HCT116 (cell line): Measurements from ENCODE around the gene DNM1. TPM values are rescaled to one million over a fixed set of nuclear protein-coding genes. Genes with fewer than 3 reads are reported as not detected.

Source experiments
- ATAC-seq: fragments of 200-7000 bp; cut with Tn5 transposase; 2 replicates; pipeline ENCODE4 v1.9.1; 2020; ENCODE audit warnings: mild to moderate bottlenecking, moderate library complexity
- BruUV-seq: library from RNA; stranded (reverse); fragments of 400-500 nt; replicated peaks from 2 replicates; lab custom pipeline; 2021; lab: Mats Ljungman, UMichigan
- CTCF ChIA-PET: fragments of 300-600 bp; sonication (Branson Sonifier 250); formaldehyde crosslinking; loops from one replicate; lab custom pipeline; 2021; ENCODE audit warnings: antibody characterized with exemption; lab: Charles Lee
- POLR2A ChIA-PET: fragments of 300-600, 350-600 bp; sonication (Branson Sonifier 250); formaldehyde crosslinking; loops from one replicate; lab custom pipeline; 2021; ENCODE audit warnings: antibody characterized with exemption; lab: Charles Lee
- RAD21 ChIA-PET, 2 experiments: fragments of 300-600 bp; sonication (Branson Sonifier 250); formaldehyde crosslinking; loops; one replicate each; lab custom pipeline; 2023; ENCODE audit warnings: low total read pairs in 2 of 2; ENCODE audit not compliant: uncharacterized antibody in 2 of 2, unreplicated experiment in 2 of 2, low non-redundant PET in 1 of 2; lab: Charles Lee
- DNase-seq: peaks from one replicate; pipeline ENCODE4 v3.0.0-alpha.2; 2010; ENCODE audit warnings: low read depth, low spot score
- H2AFZ ChIP-seq: fragments of 200-600 bp; shearing (Covaris generic), sonication (generic); 2 replicates; pipeline ENCODE4 v1.6.1; 2017; ENCODE audit warnings: low read depth, mixed run types, mixed read lengths, antibody characterized with exemption, low read length; ENCODE audit not compliant: poor library complexity, severe bottlenecking
- H3K27ac ChIP-seq: 2 replicates; pipeline ENCODE4 v1.5.1; 2012; ENCODE audit warnings: low read depth, low read length
- H3K27me3 ChIP-seq: fragments of 200-600 bp; sonication (generic); 2 replicates; pipeline ENCODE4 v1.6.1; 2016; ENCODE audit warnings: mixed run types, low read length, mixed read lengths; ENCODE audit not compliant: insufficient read depth
- H3K36me3 ChIP-seq, 2 experiments: fragments of 200-500 bp in 1 of 2; fragments of 200-600 bp in 1 of 2; sonication (Bioruptor generic) in 1 of 2; sonication (generic) in 1 of 2; 2 replicates each; pipeline versions ENCODE4 v1.5.1 to v1.6.1; 2014 to 2016; ENCODE audit warnings: low read length in 2 of 2, inconsistent platforms in 1 of 2, mixed read lengths in 1 of 2, mixed run types in 1 of 2; ENCODE audit not compliant: insufficient read depth in 2 of 2, control insufficient read depth in 1 of 2
- H3K4me1 ChIP-seq, 2 experiments: fragments of 200-600 bp in 1 of 2; sonication (generic) in 1 of 2; 2 replicates each; pipeline versions ENCODE4 v1.5.1 to v1.6.1; 2012 to 2017; ENCODE audit warnings: low read length in 2 of 2, inconsistent platforms in 1 of 2, mild to moderate bottlenecking in 1 of 2, mixed read lengths in 1 of 2, mixed run types in 1 of 2, moderate library complexity in 1 of 2; ENCODE audit not compliant: insufficient read depth in 2 of 2, control insufficient read depth in 1 of 2
- H3K4me2 ChIP-seq: fragments of 200-600 bp; sonication (generic); 2 replicates; pipeline ENCODE4 v1.6.1; 2017; ENCODE audit warnings: mixed run types, low read length, mixed read lengths
- H3K4me3 ChIP-seq, 2 experiments: fragments of 200-600 bp in 1 of 2; sonication (generic) in 1 of 2; replicated peaks in 1 of 2; 2 replicates each; pipeline ENCODE4 v1.5.1; 2011 to 2016; ENCODE audit warnings: low read length in 2 of 2, control low read depth in 1 of 2, low read depth in 1 of 2, mild to moderate bottlenecking in 1 of 2, mixed read lengths in 1 of 2, mixed run types in 1 of 2
- H3K79me2 ChIP-seq: fragments of 200-600 bp; sonication (generic); 2 replicates; pipeline ENCODE4 v1.6.1; 2017; ENCODE audit warnings: mild to moderate bottlenecking, mixed run types, low read length, moderate library complexity, mixed read lengths; ENCODE audit not compliant: insufficient read depth
- H3K9ac ChIP-seq: fragments of 200-600 bp; sonication (generic); 2 replicates; pipeline ENCODE4 v1.6.1; 2016; ENCODE audit warnings: low read length, mixed read lengths
- H3K9me2 ChIP-seq: fragments of 200-600 bp; sonication (generic), shearing (Covaris generic); 2 replicates; pipeline ENCODE4 v1.6.1; 2017; ENCODE audit warnings: mixed run types, mild to moderate bottlenecking, moderate library complexity; ENCODE audit not compliant: insufficient read depth
- H3K9me3 ChIP-seq, 2 experiments: fragments of 200-500 bp in 1 of 2; fragments of 200-600 bp in 1 of 2; sonication (Bioruptor generic) in 1 of 2; sonication (generic) in 1 of 2; 2 replicates each; pipeline ENCODE4 v1.6.1; 2014 to 2017; ENCODE audit warnings: low read length in 2 of 2, mixed read lengths in 2 of 2, inconsistent platforms in 1 of 2, low read depth in 1 of 2, mild to moderate bottlenecking in 1 of 2, mixed run types in 1 of 2, moderate library complexity in 1 of 2; ENCODE audit not compliant: control insufficient read depth in 1 of 2, insufficient read depth in 1 of 2
- H4K20me1 ChIP-seq: fragments of 200-600 bp; sonication (generic), shearing (Covaris generic); 2 replicates; pipeline ENCODE4 v1.6.1; 2017; ENCODE audit warnings: mixed run types, mild to moderate bottlenecking, moderate library complexity; ENCODE audit not compliant: insufficient read depth
- ATF3 ChIP-seq: IDR thresholded peaks from 2 replicates; pipeline ENCODE4 v1.6.1; 2012
- CBX3 ChIP-seq: IDR thresholded peaks from 2 replicates; pipeline ENCODE4 v1.6.1; 2012; ENCODE audit warnings: low read depth
- CEBPB ChIP-seq: IDR thresholded peaks from 2 replicates; pipeline ENCODE4 v1.6.1; 2012; ENCODE audit warnings: low read depth
- CTCF ChIP-seq, 3 experiments: fragments of 200-600 bp in 1 of 3; sonication (generic) in 1 of 3; IDR thresholded peaks in 2 of 3; conservative IDR thresholded peaks in 1 of 3; 2 replicates each; pipeline ENCODE4 v1.5.1; 2012 to 2017; ENCODE audit warnings: low read depth in 2 of 3, low read length in 2 of 3, antibody characterized with exemption in 1 of 3, borderline replicate concordance in 1 of 3, control low read depth in 1 of 3, mild to moderate bottlenecking in 1 of 3, mixed read lengths in 1 of 3, mixed run types in 1 of 3, moderate library complexity in 1 of 3; ENCODE audit not compliant: insufficient read depth in 1 of 3
- ELF1 ChIP-seq: IDR thresholded peaks from 2 replicates; pipeline ENCODE4 v1.6.1; 2012; ENCODE audit warnings: low read depth, borderline replicate concordance
- EZH2phosphoT487 ChIP-seq: fragments of 200-600 bp; IDR thresholded peaks from 2 replicates; pipeline ENCODE4 v1.6.1; 2018; ENCODE audit warnings: antibody characterized with exemption, borderline replicate concordance
- JUND ChIP-seq: IDR thresholded peaks from 2 replicates; pipeline ENCODE4 v1.6.1; 2012
- MAX ChIP-seq: IDR thresholded peaks from 2 replicates; pipeline ENCODE4 v1.6.1; 2012
- POLR2AphosphoS5 ChIP-seq: IDR thresholded peaks from 2 replicates; pipeline ENCODE4 v1.6.1; 2011; ENCODE audit warnings: mild to moderate bottlenecking, low read depth, low read length, moderate library complexity
- RAD21 ChIP-seq: IDR thresholded peaks from 2 replicates; pipeline ENCODE4 v1.6.1; 2012; ENCODE audit warnings: low read depth, mild to moderate bottlenecking
- SIN3A ChIP-seq: IDR thresholded peaks from 2 replicates; pipeline ENCODE4 v1.6.1; 2012; ENCODE audit warnings: low read depth
- SP1 ChIP-seq: IDR thresholded peaks from 2 replicates; pipeline ENCODE4 v1.6.1; 2012; ENCODE audit warnings: low read depth
- SRF ChIP-seq: IDR thresholded peaks from 2 replicates; pipeline ENCODE4 v1.6.1; 2012; ENCODE audit warnings: low read depth
- TCF7L2 ChIP-seq: IDR thresholded peaks from 2 replicates; pipeline ENCODE4 v1.7.0; 2011; ENCODE audit warnings: borderline replicate concordance, inconsistent platforms; ENCODE audit not compliant: insufficient read depth, insufficient read length; ENCODE audit errors: extremely low read depth
- YY1 ChIP-seq: IDR thresholded peaks from 2 replicates; pipeline ENCODE4 v1.6.1; 2011; ENCODE audit warnings: low read length, low read depth, moderate library complexity, mild to moderate bottlenecking; ENCODE audit not compliant: insufficient replicate concordance; ENCODE audit errors: extremely low read depth
- ZBTB33 ChIP-seq: IDR thresholded peaks from 2 replicates; pipeline ENCODE4 v1.6.1; 2011; ENCODE audit warnings: mild to moderate bottlenecking, low read length, moderate library complexity; ENCODE audit not compliant: insufficient replicate concordance; ENCODE audit errors: extremely low read depth
- intact Hi-C: fragments of 100-400 bp; cut with micrococcal nuclease; formaldehyde crosslinking; loops from 2 replicates; pipeline ENCODE4 v1.10.0; 2022
- total RNA-seq: library from RNA; stranded (reverse); gene quantifications from one replicate; pipeline ENCODE4 v1.2.1, GENCODE V29; 2021; ENCODE audit not compliant: unreplicated experiment

DNM1 gene
- total RNA-seq, 1 experiment from 2014 or later: 12.0 TPM

- POLR2A ChIA-PET: no interaction called here
- RAD21 ChIA-PET: no interaction called here
- no TSS peak for BruUV-seq
Measured at GRCh38 chr9:128253991-128254346, 50.8 kb downstream of the DNM1 start.

GRCh38 chr9:128254362-128254761 is 51.2 kb downstream of the DNM1 start:
- Histone ChIP-seq H3K36me3 (peaks cover 0 to 3% of the 10 kb centered on the region in 2 experiments; a peak in 2 of 4 replicates), H4K20me1 (no peaks in the 10 kb centered on the region), H3K4me2 (no peak overlapping the region), H3K79me2 (peaks cover 11% of the 10 kb centered on the region), H2AFZ (no peak overlapping the region), H3K27me3 (no peaks in the 10 kb centered on the region), H3K9ac (no peak overlapping the region), H3K4me1 (peaks cover 8 to 29% of the 10 kb centered on the region in 2 experiments; a peak in 3 of 4 replicates), H3K9me3 (no peaks in the 10 kb centered on the region), H3K4me3 (no peak overlapping the region), H3K27ac (no peak overlapping the region), H3K9me2 (no peaks in the 10 kb centered on the region)
- ATAC-seq: no peak
- CTCF ChIA-PET: interaction anchor here (0.9 kb wide), 1 partner anchor 15 kb away, joined by 4 read pairs; no protein-coding TSS in a partner anchor
- no peak for DNase-seq
- TF ChIP-seq ZBTB33: no peak
- TF ChIP-seq RAD21: no peak
- TF ChIP-seq POLR2AphosphoS5: no peak
- TF ChIP-seq ELF1: no peak
- no peak for TF ChIP-seq SRF
- no peak for TF ChIP-seq CTCF (IDR thresholded peaks at IDR 0.05 in 2 of 3, conservative IDR thresholded peaks at IDR 0.05 in 1 of 3; ENCODE audit: borderline replicate concordance in 1 of 3, insufficient read depth in 1 of 3, low read depth in 2 of 3, low read length in 2 of 3)
- TF ChIP-seq TCF7L2: no peak
- no peak for TF ChIP-seq EZH2phosphoT487
- TF ChIP-seq CBX3: no peak
- no peak for TF ChIP-seq YY1
- TF ChIP-seq JUND: no peak
- TF ChIP-seq SIN3A: no peak
- no peak for TF ChIP-seq MAX
- TF ChIP-seq SP1: no peak
- TF ChIP-seq ATF3: no peak
- POLR2A ChIA-PET: no interaction called here
- intact Hi-C loops: loop anchor here (2.0 kb wide), 1 partner anchor 16 kb away; no protein-coding TSS in a partner anchor
- RAD21 ChIA-PET: no interaction called here
- no TSS peak for BruUV-seq

More at GRCh38 chr9:128253991-128254346, 50.8 kb downstream of the DNM1 start:
- DNase-seq (no peak), ATAC-seq (no peak)
- H3K4me3 ChIP-seq: no peak overlapping the region
- H2AFZ ChIP-seq: no peak overlapping the region
- H3K9me2 ChIP-seq: no peaks in the 10 kb centered on the region
- intact Hi-C loops: loop anchor here (2.0 kb wide), 1 partner anchor 17 kb away; no protein-coding TSS in a partner anchor
- H3K4me1 ChIP-seq: peaks cover 8 to 29% of the 10 kb centered on the region in 2 experiments; a peak in 3 of 4 replicates
- H3K27ac ChIP-seq: no peak overlapping the region
- no peaks in the 10 kb centered on the region for H3K27me3 ChIP-seq
- H3K9me3 ChIP-seq: no peaks in the 10 kb centered on the region
- no peak overlapping the region for H3K9ac ChIP-seq
- H3K4me2 ChIP-seq: no peak overlapping the region
- CTCF ChIA-PET: no interaction called here
- H4K20me1 ChIP-seq: no peaks in the 10 kb centered on the region
- H3K36me3 ChIP-seq: peaks cover 0 to 3% of the 10 kb centered on the region in 2 experiments; a peak in 2 of 4 replicates
- peaks cover 11% of the 10 kb centered on the region for H3K79me2 ChIP-seq
- TF ChIP-seq CEBPB (no peak), TCF7L2 (no peak)
